ENCODE data around the gene MFSD2B.

The MFSD2B gene

DNA sequence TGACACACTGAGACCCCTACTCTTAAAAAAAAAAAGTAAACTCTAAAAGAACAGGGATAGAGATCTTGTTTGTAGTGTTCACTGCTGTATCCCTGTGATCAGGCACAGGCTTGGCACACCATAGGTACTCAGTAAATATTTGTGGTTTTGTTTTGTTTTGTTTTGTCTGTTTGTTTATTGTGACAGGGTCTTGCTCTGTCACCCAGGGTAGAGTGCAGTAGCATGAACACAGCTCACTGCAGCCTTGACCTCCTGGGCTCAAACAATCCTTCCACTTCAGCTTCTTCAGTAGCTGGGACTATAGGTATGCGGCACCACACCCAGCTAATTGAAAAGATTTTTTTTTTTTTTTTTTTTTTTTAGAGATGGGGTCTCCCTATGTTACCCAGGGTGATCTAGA, 43.1 kb downstream of the MFSD2B start:
- no peak for DNase-seq

DNA sequence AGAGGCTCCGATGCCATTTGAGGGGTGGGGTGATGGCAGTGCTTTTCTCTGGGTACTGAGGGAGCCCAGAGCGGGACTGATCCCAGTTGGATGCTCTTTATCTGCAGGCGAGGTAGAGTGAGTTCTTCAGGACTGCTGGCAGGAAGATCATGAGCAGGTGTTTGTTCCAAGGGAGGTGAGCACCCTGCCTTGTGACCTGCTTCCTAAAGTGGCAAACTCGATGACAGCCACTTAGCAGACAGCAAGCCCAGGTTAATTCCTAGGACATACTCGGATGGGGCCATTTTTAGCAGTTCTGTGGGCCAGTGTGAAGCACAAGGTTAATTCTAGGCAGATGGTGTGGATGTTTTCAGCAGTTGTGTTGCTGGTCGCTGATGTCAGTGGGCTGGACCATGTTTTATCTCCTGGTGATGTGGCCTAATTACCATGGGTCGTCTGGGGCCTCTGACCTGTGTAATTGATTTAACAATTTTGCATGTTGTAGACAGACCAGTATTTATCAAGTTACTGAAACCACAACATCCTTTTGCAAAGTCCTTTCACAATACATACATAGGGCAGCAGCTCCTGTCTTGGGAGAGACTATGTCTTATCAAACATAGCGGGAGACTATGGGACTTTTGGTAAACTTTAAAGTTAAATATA, 44.6 kb downstream of the MFSD2B start:
- DNase-seq: no peak

GRCh38 chr2:24055750-24056149, 45.9 kb downstream of the MFSD2B start:
- DNase-seq: no peak

DNA sequence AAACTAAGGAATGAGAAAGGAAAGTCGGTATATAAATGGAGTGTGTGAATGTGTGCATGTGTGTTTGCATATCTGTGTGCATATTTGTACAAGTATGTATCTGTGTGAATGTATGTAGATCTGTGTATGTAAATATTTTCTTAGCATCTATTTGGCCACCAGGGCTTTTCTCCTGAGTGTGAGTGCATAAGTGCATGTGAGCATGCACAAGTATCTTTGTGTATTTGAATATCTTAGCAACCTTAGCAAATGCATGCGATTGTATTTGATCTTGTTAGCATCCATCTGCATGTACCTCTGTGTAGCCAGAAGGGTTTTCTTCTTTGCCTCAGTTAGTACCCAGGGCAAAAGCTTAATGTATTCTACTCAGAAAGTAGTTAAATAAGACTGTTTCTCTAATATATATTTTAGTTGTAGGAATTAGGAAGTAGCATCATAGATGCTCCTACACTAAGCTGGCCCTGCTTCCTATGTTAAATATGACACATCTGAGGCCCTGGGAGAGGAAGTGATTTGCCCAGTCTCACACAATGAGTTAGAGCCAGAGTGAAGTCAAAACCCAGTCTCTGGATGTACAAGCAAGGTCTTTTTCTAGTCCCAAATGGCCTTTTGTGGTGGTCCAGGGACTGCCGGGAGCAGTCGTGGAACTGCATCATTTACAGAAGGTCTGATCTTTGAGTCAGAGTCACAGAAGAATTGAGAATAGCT, 48.8 kb downstream of the MFSD2B start:
- DNase-seq: no peak

DNA sequence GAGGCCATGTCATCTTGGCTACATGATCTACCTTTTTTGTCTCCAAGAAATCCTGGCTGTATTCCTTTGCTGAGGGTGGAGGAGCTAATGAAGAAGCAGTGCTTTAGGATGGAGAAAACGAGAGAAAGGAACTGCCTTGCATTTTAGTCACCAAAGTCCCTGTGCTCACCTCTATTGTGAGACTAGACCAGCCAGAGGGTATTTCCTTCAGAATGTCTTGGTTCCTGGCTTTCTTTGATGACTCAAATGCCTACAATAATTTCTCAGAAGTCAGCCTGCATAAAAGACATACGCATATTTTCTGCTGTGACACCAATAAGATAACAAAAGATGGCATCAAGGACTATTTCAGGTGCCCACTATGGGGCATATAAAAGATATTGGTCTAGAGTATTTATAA, 55.5 kb downstream of the MFSD2B start:
- no peak for DNase-seq

GRCh38 chr2:24072259-24072658, 62.4 kb downstream of the MFSD2B start:
- no peak for DNase-seq

DNA sequence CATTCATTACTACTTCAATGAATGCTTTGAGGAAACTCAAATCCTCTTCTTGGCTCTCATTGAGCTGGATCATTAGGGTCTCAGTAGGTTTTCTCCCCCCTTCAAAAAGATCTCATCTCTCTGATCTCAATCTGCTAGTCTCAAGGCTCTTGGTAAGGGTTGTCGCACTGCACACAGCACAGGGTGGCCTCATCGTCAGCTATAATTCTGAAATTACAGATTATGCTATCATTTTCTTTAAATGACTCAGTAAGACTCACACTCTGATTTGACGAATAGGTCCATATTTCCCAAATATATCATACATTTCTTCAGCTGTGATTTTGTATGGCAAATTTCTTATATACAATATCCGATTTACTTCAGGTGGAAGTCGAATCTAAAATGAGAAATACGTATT, 63.9 kb downstream of the MFSD2B start:
- DNase-seq: no peak

GRCh38 chr2:24075259-24075658, 65.4 kb downstream of the MFSD2B start:
- DNase-seq: no peak

Measured in CD4-positive, alpha-beta T cell treated with Interferon gamma for 1 hour (primary cell).